Hepatocyte (in vitro differentiated cells): ENCODE results near the gene BUD13. TPM values are rescaled to one million over a fixed set of nuclear protein-coding genes. Genes with fewer than 3 reads are reported as not detected.

ENCODE experiments used
- DNase-seq: peaks from one replicate; pipeline ENCODE4 v3.0.0-alpha.2; 2016; ENCODE audit warnings: low spot score
- H2AFZ ChIP-seq: fragments of 200-600 bp; sonication (generic); 2 replicates; pipeline ENCODE4 v1.6.0; 2016; ENCODE audit warnings: antibody characterized with exemption, mild to moderate bottlenecking
- H3K27ac ChIP-seq: fragments of 200-600 bp; sonication (generic); 2 replicates; pipeline ENCODE4 v1.5.1; 2016; ENCODE audit warnings: mild to moderate bottlenecking
- H3K27me3 ChIP-seq: fragments of 200-600 bp; sonication (generic); 2 replicates; pipeline ENCODE4 v1.6.1; 2016
- H3K36me3 ChIP-seq: fragments of 200-600 bp; sonication (generic); replicated peaks from 2 replicates; pipeline ENCODE4 v1.5.1; 2016; ENCODE audit warnings: low read depth; ENCODE audit not compliant: insufficient read depth
- H3K4me1 ChIP-seq: fragments of 200-600 bp; sonication (generic); 2 replicates; pipeline ENCODE4 v1.5.1; 2016; ENCODE audit warnings: mild to moderate bottlenecking, moderate library complexity; ENCODE audit not compliant: insufficient read depth
- H3K4me2 ChIP-seq: fragments of 200-600 bp; sonication (generic); 2 replicates; pipeline ENCODE4 v1.6.0; 2016
- H3K4me3 ChIP-seq: fragments of 200-600 bp; sonication (generic); 2 replicates; pipeline ENCODE4 v1.5.1; 2016; ENCODE audit warnings: mild to moderate bottlenecking
- H3K79me2 ChIP-seq: fragments of 200-600 bp; sonication (generic); 2 replicates; pipeline ENCODE4 v1.6.0; 2017; ENCODE audit warnings: mild to moderate bottlenecking
- H3K9me2 ChIP-seq: fragments of 200-600 bp; sonication (generic); replicated peaks from 2 replicates; pipeline ENCODE4 v1.6.0; 2017; ENCODE audit warnings: mild to moderate bottlenecking; ENCODE audit not compliant: insufficient read depth
- H3K9me3 ChIP-seq: fragments of 200-600 bp; sonication (generic); 2 replicates; pipeline ENCODE4 v1.5.1; 2016; ENCODE audit warnings: low read depth, mild to moderate bottlenecking
- H4K20me1 ChIP-seq: fragments of 200-600 bp; sonication (generic); 2 replicates; pipeline ENCODE4 v1.6.0; 2016; ENCODE audit warnings: mild to moderate bottlenecking; ENCODE audit not compliant: insufficient read depth, poor library complexity, severe bottlenecking
- CTCF ChIP-seq: fragments of 200-600 bp; sonication (generic); IDR thresholded peaks from 2 replicates; pipeline ENCODE4 v1.5.1; 2016; ENCODE audit warnings: antibody characterized with exemption, mild to moderate bottlenecking; ENCODE audit not compliant: poor library complexity
- EZH2 ChIP-seq: fragments of 200-600 bp; sonication (generic); IDR thresholded peaks from 2 replicates; pipeline ENCODE4 v1.6.1; 2016; ENCODE audit warnings: antibody characterized with exemption, mild to moderate bottlenecking, borderline replicate concordance
- EZH2phosphoT487 ChIP-seq: fragments of 200-600 bp; sonication (generic); IDR thresholded peaks from one replicate; pipeline ENCODE4 v1.6.1; 2018; ENCODE audit warnings: antibody characterized with exemption, mild to moderate bottlenecking, low read depth, moderate library complexity; ENCODE audit not compliant: unreplicated experiment, severe bottlenecking
- WGBS: methylation state at CpG from one replicate; pipeline ENCODE4 v1.1.6; 2016; ENCODE audit warnings: low lambda C conversion rate; ENCODE audit errors: missing lambda C conversion rate; 5-methylcytosine and 5-hydroxymethylcytosine counted together
- polyA plus RNA-seq: library from polyadenylated mRNA; unstranded; fragments of >200 nt; fragmentation: Nextera tagmentation; extraction: Ambion mirVana; gene quantifications from 2 replicates; pipeline ENCODE4 v1.2.1, GENCODE V29; 2016
- total RNA-seq: library from RNA; depleted of rRNA; stranded (reverse); fragments of >200 nt; gene quantifications from 2 replicates; pipeline ENCODE4 v1.2.3, GENCODE V29; 2014

The BUD13 gene
- total and polyA plus RNA-seq, 2 experiments from 2014 or later, result 11.1 to 12.6 TPM

GRCh38 chr11:116720895-116721294, 51.9 kb downstream of the BUD13 start:
- Histone ChIP-seq H2AFZ (no peak overlapping the region), H3K4me3 (no peak overlapping the region), H4K20me1 (no peaks in the 10 kb centered on the region), H3K79me2 (no peaks in the 10 kb centered on the region), H3K9me2 (no peaks in the 10 kb centered on the region), H3K36me3 (no peaks in the 10 kb centered on the region), H3K27ac (no peak overlapping the region), H3K27me3 (no peaks in the 10 kb centered on the region), H3K9me3 (no peaks in the 10 kb centered on the region), H3K4me1 (no peaks in the 10 kb centered on the region), H3K4me2 (no peak overlapping the region)
- DNase-seq, result no peak
- no peak for TF ChIP-seq EZH2
- no peak for TF ChIP-seq EZH2phosphoT487
- no peak for TF ChIP-seq CTCF
- WGBS, result 91% methylated on average over 6 of the region's 6 CpGs

- no peak for DNase-seq
- no peak overlapping the region for H2AFZ ChIP-seq
- WGBS, result 80% methylated on average over 4 of the region's 4 CpGs
- H4K20me1 ChIP-seq, result no peaks in the 10 kb centered on the region
- no peak overlapping the region for H3K27ac ChIP-seq
- H3K79me2 ChIP-seq, result no peaks in the 10 kb centered on the region
- H3K4me2 ChIP-seq, result no peak overlapping the region
- H3K9me3 ChIP-seq, result no peaks in the 10 kb centered on the region
- H3K36me3 ChIP-seq, result no peaks in the 10 kb centered on the region
- TF ChIP-seq EZH2 (no peak), EZH2phosphoT487 (no peak), CTCF (no peak)
- H3K4me3 ChIP-seq, result no peak overlapping the region
- H3K9me2 ChIP-seq, result no peaks in the 10 kb centered on the region
- H3K27me3 ChIP-seq, result no peaks in the 10 kb centered on the region
- no peaks in the 10 kb centered on the region for H3K4me1 ChIP-seq
Observed at GRCh38 chr11:116718955-116719501, 53.8 kb downstream of the BUD13 start.

- Histone ChIP-seq H3K9me2 (no peaks in the 10 kb centered on the region), H3K27ac (no peak overlapping the region), H2AFZ (no peak overlapping the region), H3K9me3 (no peaks in the 10 kb centered on the region), H3K4me3 (no peak overlapping the region), H3K36me3 (no peaks in the 10 kb centered on the region), H4K20me1 (no peaks in the 10 kb centered on the region), H3K79me2 (no peaks in the 10 kb centered on the region), H3K4me1 (no peaks in the 10 kb centered on the region), H3K27me3 (no peaks in the 10 kb centered on the region), H3K4me2 (no peak overlapping the region)
- no peak for TF ChIP-seq EZH2
- TF ChIP-seq EZH2phosphoT487, result no peak
- TF ChIP-seq CTCF, result no peak
- no peak for DNase-seq
- WGBS, result 85% methylated on average over 4 of the region's 4 CpGs
Observed at GRCh38 chr11:116716621-116717020, 56.2 kb downstream of the BUD13 start.

- Histone ChIP-seq H4K20me1 (no peaks in the 10 kb centered on the region), H3K79me2 (no peaks in the 10 kb centered on the region), H3K4me2 (no peak overlapping the region), H3K27me3 (no peaks in the 10 kb centered on the region), H3K36me3 (no peaks in the 10 kb centered on the region), H3K4me1 (no peaks in the 10 kb centered on the region), H3K4me3 (no peak overlapping the region), H3K9me3 (no peaks in the 10 kb centered on the region), H3K27ac (no peak overlapping the region), H3K9me2 (no peaks in the 10 kb centered on the region), H2AFZ (no peak overlapping the region)
- 75% methylated on average over 5 of the region's 5 CpGs for WGBS
- no peak for DNase-seq
- no peak for TF ChIP-seq EZH2phosphoT487
- no peak for TF ChIP-seq CTCF
- no peak for TF ChIP-seq EZH2
Observed at GRCh38 chr11:116715383-116715782, 57.4 kb downstream of the BUD13 start.
